ENCODE data around the gene C1GALT1. TPM values are rescaled to one million over a fixed set of nuclear protein-coding genes. Genes with fewer than 3 reads are reported as not detected.

Gene C1GALT1
- total RNA-seq, 1 donor from 2014 or later, result 25.2 TPM

DNA sequence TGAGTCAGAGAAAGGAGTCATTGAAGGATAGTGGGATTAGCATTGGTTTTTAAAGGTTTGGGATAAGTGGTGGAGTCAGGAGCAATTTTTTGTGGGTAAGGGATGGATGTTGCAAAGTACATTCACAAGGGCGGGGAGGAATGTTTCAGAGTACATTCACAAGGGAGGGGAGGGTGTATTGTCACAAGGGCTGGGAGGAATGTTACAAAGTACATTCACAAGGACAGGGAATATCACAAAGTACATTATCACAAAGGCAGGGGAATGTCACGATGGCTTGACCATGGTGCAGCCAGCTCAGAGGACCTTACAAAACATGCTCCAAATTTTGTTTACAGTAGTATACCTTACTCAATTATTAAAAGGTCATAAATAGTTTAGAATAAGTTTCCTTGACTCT, 30.3 kb downstream of the C1GALT1 start:
- H3K36me3 Mint-ChIP-seq (ENCODE audit: low read depth), result peaks cover 2% of the 10 kb centered on the region
- H3K9me3 Mint-ChIP-seq (ENCODE audit: low read depth), result peaks cover 2% of the 10 kb centered on the region
- no peak overlapping the region for H3K27ac Mint-ChIP-seq (ENCODE audit: unreplicated experiment)
- no peak overlapping the region for H3K4me3 Mint-ChIP-seq (ENCODE audit: unreplicated experiment)
- peaks cover 9% of the 10 kb centered on the region for H3K4me1 Mint-ChIP-seq (ENCODE audit: low read depth)
- no peaks in the 10 kb centered on the region for H3K27me3 Mint-ChIP-seq (ENCODE audit: low read depth)
- TF ChIP-seq, protein P1, sequence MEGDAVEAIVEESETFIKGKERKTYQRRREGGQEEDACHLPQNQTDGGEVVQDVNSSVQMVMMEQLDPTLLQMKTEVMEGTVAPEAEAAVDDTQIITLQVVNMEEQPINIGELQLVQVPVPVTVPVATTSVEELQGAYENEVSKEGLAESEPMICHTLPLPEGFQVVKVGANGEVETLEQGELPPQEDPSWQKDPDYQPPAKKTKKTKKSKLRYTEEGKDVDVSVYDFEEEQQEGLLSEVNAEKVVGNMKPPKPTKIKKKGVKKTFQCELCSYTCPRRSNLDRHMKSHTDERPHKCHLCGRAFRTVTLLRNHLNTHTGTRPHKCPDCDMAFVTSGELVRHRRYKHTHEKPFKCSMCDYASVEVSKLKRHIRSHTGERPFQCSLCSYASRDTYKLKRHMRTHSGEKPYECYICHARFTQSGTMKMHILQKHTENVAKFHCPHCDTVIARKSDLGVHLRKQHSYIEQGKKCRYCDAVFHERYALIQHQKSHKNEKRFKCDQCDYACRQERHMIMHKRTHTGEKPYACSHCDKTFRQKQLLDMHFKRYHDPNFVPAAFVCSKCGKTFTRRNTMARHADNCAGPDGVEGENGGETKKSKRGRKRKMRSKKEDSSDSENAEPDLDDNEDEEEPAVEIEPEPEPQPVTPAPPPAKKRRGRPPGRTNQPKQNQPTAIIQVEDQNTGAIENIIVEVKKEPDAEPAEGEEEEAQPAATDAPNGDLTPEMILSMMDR (IDR thresholded peaks at IDR 0.05), result no peak
- DNase-seq (ENCODE audit: low spot score), result no peak

DNA sequence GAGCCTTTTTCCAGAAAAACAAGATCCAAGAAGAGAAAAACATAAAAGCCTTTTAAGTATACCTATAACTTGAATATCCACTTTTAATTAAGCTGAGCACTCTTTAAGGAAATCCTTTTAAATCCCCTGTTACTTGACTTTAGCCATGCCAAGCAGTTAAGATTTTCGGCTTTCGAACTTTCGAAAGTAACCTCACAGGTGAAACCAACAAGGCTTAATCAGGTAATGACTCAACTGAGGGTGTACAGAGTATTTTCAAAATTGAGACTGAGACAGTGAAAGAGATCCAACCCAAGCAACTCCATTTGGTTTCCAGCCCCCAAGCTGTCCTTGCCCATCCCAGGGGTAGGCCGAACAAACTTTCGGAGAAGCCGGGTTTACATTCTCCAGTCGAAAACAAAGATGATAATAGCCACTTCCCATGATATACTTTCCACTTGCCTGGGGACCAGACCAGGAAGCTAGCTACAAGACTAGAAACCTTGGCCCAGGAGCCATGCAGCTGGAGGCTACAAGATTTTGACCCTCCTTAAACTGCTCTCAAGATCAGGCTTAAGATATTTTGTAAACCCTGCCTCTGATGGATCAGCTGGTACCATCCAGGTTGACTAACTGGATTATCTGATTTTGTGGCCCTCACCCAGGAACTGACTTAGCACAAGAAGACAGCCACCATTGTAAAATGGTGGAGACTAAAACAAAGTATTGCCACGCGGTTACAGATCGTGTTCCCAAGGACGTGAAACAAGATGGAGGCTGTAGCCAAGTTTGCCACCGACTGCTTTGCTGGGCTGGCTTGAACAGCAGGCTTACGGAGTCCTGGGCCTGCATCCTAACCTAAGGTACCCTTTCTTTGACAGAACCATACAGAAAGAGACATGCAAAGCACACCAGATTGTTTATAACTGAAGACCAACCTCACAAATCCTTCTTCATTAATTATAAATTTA, 32.3 kb downstream of the C1GALT1 start:
- peaks cover 2% of the 10 kb centered on the region for H3K9me3 Mint-ChIP-seq (ENCODE audit: low read depth)
- TF ChIP-seq, protein P1 (IDR thresholded peaks at IDR 0.05), result no peak
- DNase-seq (ENCODE audit: low spot score), result no peak
- H3K4me3 Mint-ChIP-seq (ENCODE audit: unreplicated experiment), result no peak overlapping the region
- peaks cover 11% of the 10 kb centered on the region for H3K4me1 Mint-ChIP-seq (ENCODE audit: low read depth)
- H3K27me3 Mint-ChIP-seq (ENCODE audit: low read depth), result no peaks in the 10 kb centered on the region
- peaks cover 2% of the 10 kb centered on the region for H3K36me3 Mint-ChIP-seq (ENCODE audit: low read depth)
- no peak overlapping the region for H3K27ac Mint-ChIP-seq (ENCODE audit: unreplicated experiment)

DNA sequence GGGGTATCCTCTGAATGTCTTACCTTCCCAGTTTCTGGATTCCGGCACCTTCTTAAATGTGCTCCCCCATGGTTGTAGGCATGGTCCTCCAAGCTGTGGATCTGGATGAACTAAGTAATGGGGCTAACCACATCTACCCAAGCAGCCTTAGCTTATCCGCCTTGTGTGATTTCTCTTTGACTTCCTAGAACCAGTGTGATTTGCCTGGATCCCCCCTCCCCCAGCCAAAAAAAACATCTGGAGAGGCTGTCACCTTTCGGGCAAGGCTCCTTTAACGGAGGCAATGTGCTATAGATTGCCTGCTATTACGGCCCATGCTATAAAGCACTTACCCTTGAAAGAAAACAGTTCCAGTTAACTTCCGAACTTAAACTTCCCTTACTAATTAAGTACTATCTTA, 33.9 kb downstream of the C1GALT1 start:
- Mint-ChIP-seq H3K4me3 (ENCODE audit: unreplicated experiment) (no peak overlapping the region), H3K4me1 (ENCODE audit: low read depth) (peaks cover 22% of the 10 kb centered on the region), H3K36me3 (ENCODE audit: low read depth) (peaks cover 4% of the 10 kb centered on the region), H3K27ac (ENCODE audit: unreplicated experiment) (no peak overlapping the region), H3K9me3 (ENCODE audit: low read depth) (peaks cover 2% of the 10 kb centered on the region), H3K27me3 (ENCODE audit: low read depth) (no peaks in the 10 kb centered on the region)
- TF ChIP-seq, protein P1 (IDR thresholded peaks at IDR 0.05), result no peak
- DNase-seq (ENCODE audit: low spot score), result no peak

DNA sequence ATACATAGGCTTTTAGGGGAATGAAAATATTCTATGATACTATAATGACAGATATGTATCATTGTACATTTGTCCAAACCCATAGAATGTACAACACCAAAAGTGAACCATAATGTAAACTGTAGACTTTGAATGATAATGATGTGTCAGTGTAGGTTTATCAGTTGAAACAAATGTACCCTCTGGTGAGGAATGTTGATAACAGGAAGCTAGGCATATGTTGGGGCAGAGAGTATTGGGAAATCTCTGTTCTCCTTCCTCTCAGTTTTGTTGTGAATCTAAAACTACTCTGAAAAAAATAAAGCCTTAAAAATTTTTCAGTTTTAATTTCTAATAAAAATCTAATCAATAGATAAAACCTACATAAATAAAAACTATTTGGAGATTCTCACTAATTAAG, 36.9 kb downstream of the C1GALT1 start:
- DNase-seq (ENCODE audit: low spot score), result no peak
- Mint-ChIP-seq H3K4me3 (ENCODE audit: unreplicated experiment) (no peak overlapping the region), H3K27ac (ENCODE audit: unreplicated experiment) (no peak overlapping the region), H3K36me3 (ENCODE audit: low read depth) (peaks cover 2% of the 10 kb centered on the region), H3K9me3 (ENCODE audit: low read depth) (no peaks in the 10 kb centered on the region), H3K27me3 (ENCODE audit: low read depth) (no peaks in the 10 kb centered on the region), H3K4me1 (ENCODE audit: low read depth) (peaks cover 30% of the 10 kb centered on the region)
- TF ChIP-seq, protein P1 (IDR thresholded peaks at IDR 0.05), result no peak

DNA sequence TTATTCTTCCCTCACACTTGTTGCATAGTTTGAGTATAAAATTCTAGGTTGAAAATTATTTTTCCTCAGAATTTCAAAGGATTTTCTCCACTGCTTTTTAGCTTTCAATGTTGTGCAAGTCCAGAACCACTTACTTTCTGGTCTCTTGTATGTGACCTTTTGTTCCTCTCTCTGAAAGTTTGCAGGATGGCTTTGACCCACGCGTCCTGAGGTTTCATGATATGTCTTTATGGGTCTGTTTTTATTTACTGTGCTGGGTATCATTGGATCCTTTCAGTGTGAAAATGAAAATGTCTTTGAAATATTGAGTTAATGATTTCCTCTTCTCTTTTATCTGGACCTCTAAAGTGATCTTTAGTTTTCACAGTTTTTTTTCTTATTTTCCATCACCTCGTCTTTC, 38.5 kb downstream of the C1GALT1 start:
- Mint-ChIP-seq H3K36me3 (ENCODE audit: low read depth) (peaks cover 2% of the 10 kb centered on the region), H3K4me3 (ENCODE audit: unreplicated experiment) (no peak overlapping the region), H3K27ac (ENCODE audit: unreplicated experiment) (peak overlapping the region; percentile 93), H3K27me3 (ENCODE audit: low read depth) (no peaks in the 10 kb centered on the region), H3K4me1 (ENCODE audit: low read depth) (peaks cover 30% of the 10 kb centered on the region), H3K9me3 (ENCODE audit: low read depth) (peaks cover 5% of the 10 kb centered on the region)
- TF ChIP-seq, protein P1 (IDR thresholded peaks at IDR 0.05), result no peak
- DNase-seq (ENCODE audit: low spot score), result no peak
